ENCODE results near the gene FGF19. TPM values are rescaled to one million over a fixed set of nuclear protein-coding genes. Genes with fewer than 3 reads are reported as not detected.

FGF19 gene
- total RNA-seq, 3 donors from 2014 or later (not counting 1 experiment from before 2014, with no cell fraction given): not detected

DNA sequence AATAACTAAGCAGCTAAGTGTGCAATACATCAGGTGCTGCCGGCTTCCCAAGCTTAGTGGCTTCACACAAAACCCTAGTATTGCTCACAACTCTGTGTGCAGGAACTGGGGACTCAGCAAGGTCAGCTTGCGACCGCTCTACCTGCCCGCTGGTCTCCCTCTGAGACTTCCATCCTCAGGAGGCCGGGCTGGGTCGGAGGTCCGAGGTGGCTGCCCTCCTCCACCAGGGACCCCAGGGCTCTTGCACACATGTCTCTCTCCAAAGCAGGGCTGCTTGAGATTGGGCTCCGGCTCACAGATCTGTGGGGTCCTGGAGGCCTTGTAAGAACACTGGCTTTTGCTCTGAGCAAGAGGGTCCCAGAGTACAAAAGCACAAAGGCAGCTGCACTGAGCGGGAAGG, 25.4 kb upstream of the FGF19 start:
- Histone ChIP-seq H3K27me3 (ENCODE audit: control insufficient read depth, insufficient read depth, low read length) (peaks cover 4% of the 10 kb centered on the region), H3K4me1 (ENCODE audit: control insufficient read depth, insufficient read depth, low read length) (no peaks in the 10 kb centered on the region), H3K36me3 (ENCODE audit: control insufficient read depth, insufficient read depth, low read length) (no peaks in the 10 kb centered on the region), H3K9me3 (ENCODE audit: control insufficient read depth, insufficient read depth, low read length) (no peaks in the 10 kb centered on the region), H3K4me3 (ENCODE audit: low read length) (no peak overlapping the region), H3K27ac (ENCODE audit: low read length) (no peak overlapping the region)
- whole genome bisulfite sequencing (ENCODE audit: insufficient coverage): 85% methylated on average over 9 of the region's 9 CpGs
- TF ChIP-seq, protein P1, sequence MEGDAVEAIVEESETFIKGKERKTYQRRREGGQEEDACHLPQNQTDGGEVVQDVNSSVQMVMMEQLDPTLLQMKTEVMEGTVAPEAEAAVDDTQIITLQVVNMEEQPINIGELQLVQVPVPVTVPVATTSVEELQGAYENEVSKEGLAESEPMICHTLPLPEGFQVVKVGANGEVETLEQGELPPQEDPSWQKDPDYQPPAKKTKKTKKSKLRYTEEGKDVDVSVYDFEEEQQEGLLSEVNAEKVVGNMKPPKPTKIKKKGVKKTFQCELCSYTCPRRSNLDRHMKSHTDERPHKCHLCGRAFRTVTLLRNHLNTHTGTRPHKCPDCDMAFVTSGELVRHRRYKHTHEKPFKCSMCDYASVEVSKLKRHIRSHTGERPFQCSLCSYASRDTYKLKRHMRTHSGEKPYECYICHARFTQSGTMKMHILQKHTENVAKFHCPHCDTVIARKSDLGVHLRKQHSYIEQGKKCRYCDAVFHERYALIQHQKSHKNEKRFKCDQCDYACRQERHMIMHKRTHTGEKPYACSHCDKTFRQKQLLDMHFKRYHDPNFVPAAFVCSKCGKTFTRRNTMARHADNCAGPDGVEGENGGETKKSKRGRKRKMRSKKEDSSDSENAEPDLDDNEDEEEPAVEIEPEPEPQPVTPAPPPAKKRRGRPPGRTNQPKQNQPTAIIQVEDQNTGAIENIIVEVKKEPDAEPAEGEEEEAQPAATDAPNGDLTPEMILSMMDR (IDR thresholded peaks at IDR 0.05): no peak
- H3K36me3 Mint-ChIP-seq: no peaks in the 10 kb centered on the region
- no peaks in the 10 kb centered on the region for H3K9me3 Mint-ChIP-seq
- intact Hi-C loops (cut with micrococcal nuclease): no loop called here
- ATAC-seq (no peak), DNase-seq (no peak)
- peaks cover 18 to 31% of the 10 kb centered on the region in 2 donors for H3K27me3 Mint-ChIP-seq (ENCODE audit: low read depth in 2 of 2)
- no peak overlapping the region for H3K4me3 Mint-ChIP-seq
- no peak overlapping the region for H3K27ac Mint-ChIP-seq
- H3K4me1 Mint-ChIP-seq: no peaks in the 10 kb centered on the region

DNA sequence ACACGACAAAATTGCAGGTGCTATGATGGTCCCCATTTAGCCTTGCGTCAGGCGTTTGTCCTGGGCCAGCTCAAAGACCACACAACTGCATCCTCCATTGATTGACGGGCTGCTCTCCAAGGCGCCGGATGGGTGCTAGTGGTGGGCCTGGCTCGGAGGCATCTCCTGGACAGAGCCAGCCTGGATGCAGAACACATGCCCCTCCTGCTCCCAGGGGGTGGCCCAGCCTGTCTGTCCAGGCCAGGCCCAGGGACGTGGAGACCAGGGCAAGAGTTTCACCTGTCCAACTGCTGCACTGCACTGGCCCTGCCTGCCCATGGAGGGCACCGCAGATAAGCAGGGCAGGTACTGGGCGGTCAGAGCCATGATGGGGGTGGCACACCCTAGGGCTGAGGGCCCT, 23.4 kb upstream of the FGF19 start:
- Histone ChIP-seq H3K9me3 (ENCODE audit: control insufficient read depth, insufficient read depth, low read length) (no peaks in the 10 kb centered on the region), H3K27ac (ENCODE audit: low read length) (no peak overlapping the region), H3K36me3 (ENCODE audit: control insufficient read depth, insufficient read depth, low read length) (no peaks in the 10 kb centered on the region), H3K4me1 (ENCODE audit: control insufficient read depth, insufficient read depth, low read length) (no peaks in the 10 kb centered on the region), H3K4me3 (ENCODE audit: low read length) (no peak overlapping the region), H3K27me3 (ENCODE audit: control insufficient read depth, insufficient read depth, low read length) (peaks cover 2% of the 10 kb centered on the region)
- H3K36me3 Mint-ChIP-seq: no peaks in the 10 kb centered on the region
- H3K4me3 Mint-ChIP-seq: no peak overlapping the region
- H3K4me1 Mint-ChIP-seq: no peaks in the 10 kb centered on the region
- intact Hi-C loops (cut with micrococcal nuclease): no loop called here
- TF ChIP-seq, protein P1 (IDR thresholded peaks at IDR 0.05): no peak
- H3K9me3 Mint-ChIP-seq: no peaks in the 10 kb centered on the region
- DNase-seq (no peak), ATAC-seq (no peak)
- no peak overlapping the region for H3K27ac Mint-ChIP-seq
- H3K27me3 Mint-ChIP-seq (ENCODE audit: low read depth in 2 of 2): peaks cover 19 to 24% of the 10 kb centered on the region in 2 donors
- WGBS (ENCODE audit: insufficient coverage): 86% methylated on average over 10 of the region's 10 CpGs

DNA sequence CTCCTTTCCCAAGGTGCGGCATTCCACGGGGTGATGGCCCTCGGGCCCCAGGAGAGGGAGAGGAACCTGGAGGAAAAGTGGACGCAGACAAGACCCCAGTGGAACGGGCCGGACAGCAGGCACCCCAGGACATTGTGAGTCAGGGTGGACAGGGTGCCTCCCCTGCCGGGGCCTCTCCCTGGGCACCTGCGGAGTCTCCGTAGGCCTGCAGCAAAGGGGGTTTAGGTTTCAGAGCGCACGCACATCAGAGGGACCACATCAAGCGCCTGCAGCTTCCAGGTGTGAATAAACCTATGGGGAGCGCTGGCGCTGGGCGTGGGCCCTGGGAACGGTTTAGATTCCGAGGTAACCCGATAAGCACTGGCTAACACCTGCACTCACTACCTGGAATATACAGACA, 22.7 kb upstream of the FGF19 start:
- no peaks in the 10 kb centered on the region for H3K36me3 ChIP-seq (ENCODE audit: control insufficient read depth, insufficient read depth, low read length)
- no peak overlapping the region for H3K27ac ChIP-seq (ENCODE audit: low read length)
- Mint-ChIP-seq H3K27me3 (ENCODE audit: low read depth in 2 of 2) (peaks cover 19 to 23% of the 10 kb centered on the region in 2 donors), H3K36me3 (no peaks in the 10 kb centered on the region), H3K4me1 (no peaks in the 10 kb centered on the region), H3K4me3 (no peak overlapping the region), H3K9me3 (no peaks in the 10 kb centered on the region), H3K27ac (no peak overlapping the region)
- intact Hi-C loops (cut with micrococcal nuclease): no loop called here
- no peaks in the 10 kb centered on the region for H3K4me1 ChIP-seq (ENCODE audit: control insufficient read depth, insufficient read depth, low read length)
- no peak for DNase-seq
- 39% methylated on average over 18 of the region's 18 CpGs for WGBS (ENCODE audit: insufficient coverage)
- peaks cover 6% of the 10 kb centered on the region for H3K27me3 ChIP-seq (ENCODE audit: control insufficient read depth, insufficient read depth, low read length)
- no peak for ATAC-seq
- TF ChIP-seq, protein P1 (IDR thresholded peaks at IDR 0.05): no peak
- no peak overlapping the region for H3K4me3 ChIP-seq (ENCODE audit: low read length)
- H3K9me3 ChIP-seq (ENCODE audit: control insufficient read depth, insufficient read depth, low read length): no peaks in the 10 kb centered on the region

DNA sequence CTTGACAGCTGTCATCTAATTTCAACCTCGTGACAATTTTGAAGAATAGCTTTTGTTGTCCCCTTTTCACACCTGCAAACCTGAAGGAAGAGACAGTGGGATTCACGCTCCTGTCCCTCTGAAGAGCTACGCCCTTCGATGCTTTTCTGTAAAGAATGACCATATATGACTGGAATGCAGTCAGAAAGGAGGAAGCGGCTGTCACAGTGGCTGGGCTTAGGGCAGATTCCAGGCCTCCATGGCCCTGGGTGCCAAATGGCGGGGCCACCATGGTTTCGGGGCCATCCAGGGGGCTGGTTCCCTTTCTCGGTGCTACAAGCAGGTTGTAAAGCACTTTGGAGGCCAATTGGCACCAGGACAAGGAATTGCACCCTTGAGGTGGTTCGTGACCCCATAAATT, 22.2 kb upstream of the FGF19 start:
- H3K4me3 Mint-ChIP-seq: no peak overlapping the region
- 34% methylated on average over 9 of the region's 9 CpGs for WGBS (ENCODE audit: insufficient coverage)
- H3K36me3 ChIP-seq (ENCODE audit: control insufficient read depth, insufficient read depth, low read length): no peaks in the 10 kb centered on the region
- TF ChIP-seq, protein P1 (IDR thresholded peaks at IDR 0.05): no peak
- H3K9me3 ChIP-seq (ENCODE audit: control insufficient read depth, insufficient read depth, low read length): no peaks in the 10 kb centered on the region
- no peaks in the 10 kb centered on the region for H3K4me1 ChIP-seq (ENCODE audit: control insufficient read depth, insufficient read depth, low read length)
- DNase-seq (no peak), ATAC-seq (no peak)
- no peaks in the 10 kb centered on the region for H3K36me3 Mint-ChIP-seq
- H3K27me3 ChIP-seq (ENCODE audit: control insufficient read depth, insufficient read depth, low read length): peaks cover 8% of the 10 kb centered on the region
- intact Hi-C loops (cut with micrococcal nuclease): no loop called here
- H3K9me3 Mint-ChIP-seq: no peaks in the 10 kb centered on the region
- H3K27me3 Mint-ChIP-seq (ENCODE audit: low read depth in 2 of 2): peaks cover 19 to 23% of the 10 kb centered on the region in 2 donors
- no peaks in the 10 kb centered on the region for H3K4me1 Mint-ChIP-seq
- H3K27ac ChIP-seq (ENCODE audit: low read length): no peak overlapping the region
- H3K27ac Mint-ChIP-seq: no peak overlapping the region
- H3K4me3 ChIP-seq (ENCODE audit: low read length): no peak overlapping the region
